H1 (cell line): ENCODE measurements around the gene CYB5R3.

ENCODE experiments used
- ASH2L ChIP-seq: fragments of 200-600, 300-600 bp; sonication (generic); IDR thresholded peaks from one replicate; pipeline ENCODE4 v1.7.1; 2017; ENCODE audit warnings: low read length
- BACH1 ChIP-seq: IDR thresholded peaks from 2 replicates; pipeline ENCODE4 v1.6.1; 2012; ENCODE audit warnings: low read length, improper control_type of control experiment
- RAD21 ChIP-seq, 2 experiments: IDR thresholded peaks in 1 of 2; conservative IDR thresholded peaks in 1 of 2; 2 replicates each; pipeline ENCODE4 v1.6.1; 2011; ENCODE audit warnings: low read depth in 2 of 2, low read length in 2 of 2, improper control_type of control experiment in 1 of 2, inconsistent platforms in 1 of 2, mild to moderate bottlenecking in 1 of 2, moderate library complexity in 1 of 2
- TF ChIP-seq, protein P1 (sequence below): IDR thresholded peaks from 2 replicates; pipeline ENCODE4 v1.6.1; 2011; ENCODE audit warnings: low read length, improper control_type of control experiment

DNA sequence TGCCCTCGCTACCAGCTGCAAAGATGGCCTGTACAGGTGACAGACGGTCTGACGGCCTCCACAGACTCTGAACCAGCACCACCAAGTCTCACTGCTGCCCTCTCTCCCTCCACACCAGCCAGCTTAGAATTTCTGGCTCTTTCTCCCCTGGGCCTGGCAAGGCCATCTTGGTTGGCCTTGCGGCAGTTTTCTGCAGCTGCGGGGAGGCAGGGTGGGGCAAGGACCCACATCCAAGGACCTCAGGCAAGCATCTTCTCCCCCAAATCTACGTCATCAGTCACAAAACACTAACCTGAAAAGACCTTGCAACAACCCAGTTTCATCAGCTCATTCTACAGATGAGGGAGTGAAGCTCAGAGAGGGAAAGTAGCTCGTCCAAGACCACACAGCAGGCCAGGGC is 22.8 kb downstream of the CYB5R3 start:
- TF ChIP-seq, protein P1, sequence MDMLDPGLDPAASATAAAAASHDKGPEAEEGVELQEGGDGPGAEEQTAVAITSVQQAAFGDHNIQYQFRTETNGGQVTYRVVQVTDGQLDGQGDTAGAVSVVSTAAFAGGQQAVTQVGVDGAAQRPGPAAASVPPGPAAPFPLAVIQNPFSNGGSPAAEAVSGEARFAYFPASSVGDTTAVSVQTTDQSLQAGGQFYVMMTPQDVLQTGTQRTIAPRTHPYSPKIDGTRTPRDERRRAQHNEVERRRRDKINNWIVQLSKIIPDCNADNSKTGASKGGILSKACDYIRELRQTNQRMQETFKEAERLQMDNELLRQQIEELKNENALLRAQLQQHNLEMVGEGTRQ = no peak
- TF ChIP-seq BACH1 (no peak), RAD21 (IDR thresholded peaks at IDR 0.05 in 1 of 2, conservative IDR thresholded peaks at IDR 0.05 in 1 of 2; ENCODE audit: low read depth in 2 of 2, low read length in 2 of 2) (no peak), ASH2L (no peak)
